ENCODE results near the gene GPR158. TPM values are rescaled to one million over a fixed set of nuclear protein-coding genes. Genes with fewer than 3 reads are reported as not detected.

The GPR158 gene
- total and polyA plus RNA-seq, 2 donors (not counting 1 experiment from before 2014, with no cell fraction given) = 0.33 TPM; not detected in 1

- Histone ChIP-seq H3K27me3 (ENCODE audit: control insufficient read depth, insufficient read depth, low read length) (no peaks in the 10 kb centered on the region), H3K4me3 (replicated peaks in 1 of 4; ENCODE audit: control extremely low read depth in 1 of 4, insufficient read depth in 1 of 4, low read depth in 3 of 4, low read length in 4 of 4) (no peak overlapping the region), H3K27ac (ENCODE audit: insufficient read depth, low read length) (no peak overlapping the region), H2AFZ (ENCODE audit: low read length) (no peak overlapping the region), H3K79me2 (ENCODE audit: control insufficient read depth, insufficient read depth, low read length) (no peaks in the 10 kb centered on the region), H4K20me1 (ENCODE audit: control insufficient read depth, extremely low read depth, insufficient read depth, low read length) (no peaks in the 10 kb centered on the region), H3K4me1 (ENCODE audit: control insufficient read depth, extremely low read depth, insufficient read depth, low read length) (no peaks in the 10 kb centered on the region), H3K9me3 (ENCODE audit: control insufficient read depth, insufficient read depth, low read depth, low read length) (no peaks in the 10 kb centered on the region), H3K36me3 (ENCODE audit: control insufficient read depth, insufficient read depth, low read length) (no peaks in the 10 kb centered on the region), H3K4me2 (ENCODE audit: extremely low read depth, insufficient read depth, low read length) (no peak overlapping the region), H3K9ac (ENCODE audit: insufficient read depth, low read length) (no peak overlapping the region)
- TF ChIP-seq EZH2 (IDR thresholded peaks at IDR 0.05; ENCODE audit: low read length, missing control alignments) (no peak), CTCF (conservative IDR thresholded peaks at IDR 0.05 in 1 of 2, IDR thresholded peaks at IDR 0.05 in 1 of 2; ENCODE audit: low read depth in 1 of 2, low read length in 2 of 2) (no peak)
- no peak for DNase-seq (ENCODE audit: low read depth in 2 of 2)
Measured at GRCh38 chr10:25232204-25232603, 57.4 kb downstream of the GPR158 start.

- H3K79me2 ChIP-seq (ENCODE audit: control insufficient read depth, insufficient read depth, low read length) = no peaks in the 10 kb centered on the region
- DNase-seq (ENCODE audit: low read depth in 2 of 2) = no peak
- no peaks in the 10 kb centered on the region for H3K9me3 ChIP-seq (ENCODE audit: control insufficient read depth, insufficient read depth, low read depth, low read length)
- peaks cover 1% of the 10 kb centered on the region for H4K20me1 ChIP-seq (ENCODE audit: control insufficient read depth, extremely low read depth, insufficient read depth, low read length)
- no peak overlapping the region for H3K4me2 ChIP-seq (ENCODE audit: extremely low read depth, insufficient read depth, low read length)
- H3K36me3 ChIP-seq (ENCODE audit: control insufficient read depth, insufficient read depth, low read length) = no peaks in the 10 kb centered on the region
- no peaks in the 10 kb centered on the region for H3K27me3 ChIP-seq (ENCODE audit: control insufficient read depth, insufficient read depth, low read length)
- no peak overlapping the region for H3K9ac ChIP-seq (ENCODE audit: insufficient read depth, low read length)
- H3K27ac ChIP-seq (ENCODE audit: insufficient read depth, low read length) = no peak overlapping the region
- no peaks in the 10 kb centered on the region for H3K4me1 ChIP-seq (ENCODE audit: control insufficient read depth, extremely low read depth, insufficient read depth, low read length)
- H2AFZ ChIP-seq (ENCODE audit: low read length) = no peak overlapping the region
- no peak for TF ChIP-seq EZH2 (IDR thresholded peaks at IDR 0.05; ENCODE audit: low read length, missing control alignments)
- TF ChIP-seq CTCF (conservative IDR thresholded peaks at IDR 0.05 in 1 of 2, IDR thresholded peaks at IDR 0.05 in 1 of 2; ENCODE audit: low read depth in 1 of 2, low read length in 2 of 2) = no peak
- no peak overlapping the region for H3K4me3 ChIP-seq (replicated peaks in 1 of 4; ENCODE audit: control extremely low read depth in 1 of 4, insufficient read depth in 1 of 4, low read depth in 3 of 4, low read length in 4 of 4)
Measured at GRCh38 chr10:25245165-25245564, 70.4 kb downstream of the GPR158 start.

GRCh38 chr10:25257646-25258045 is 82.8 kb downstream of the GPR158 start:
- H3K27me3 ChIP-seq (ENCODE audit: control insufficient read depth, insufficient read depth, low read length) = no peaks in the 10 kb centered on the region
- no peak overlapping the region for H3K4me3 ChIP-seq (replicated peaks in 1 of 4; ENCODE audit: control extremely low read depth in 1 of 4, insufficient read depth in 1 of 4, low read depth in 3 of 4, low read length in 4 of 4)
- no peaks in the 10 kb centered on the region for H3K36me3 ChIP-seq (ENCODE audit: control insufficient read depth, insufficient read depth, low read length)
- H3K4me2 ChIP-seq (ENCODE audit: extremely low read depth, insufficient read depth, low read length) = no peak overlapping the region
- H4K20me1 ChIP-seq (ENCODE audit: control insufficient read depth, extremely low read depth, insufficient read depth, low read length) = no peaks in the 10 kb centered on the region
- H3K27ac ChIP-seq (ENCODE audit: insufficient read depth, low read length) = no peak overlapping the region
- H3K9me3 ChIP-seq (ENCODE audit: control insufficient read depth, insufficient read depth, low read depth, low read length) = no peaks in the 10 kb centered on the region
- TF ChIP-seq EZH2 (IDR thresholded peaks at IDR 0.05; ENCODE audit: low read length, missing control alignments) (no peak), CTCF (conservative IDR thresholded peaks at IDR 0.05 in 1 of 2, IDR thresholded peaks at IDR 0.05 in 1 of 2; ENCODE audit: low read depth in 1 of 2, low read length in 2 of 2) (no peak)
- DNase-seq (ENCODE audit: low read depth in 2 of 2) = no peak
- no peaks in the 10 kb centered on the region for H3K79me2 ChIP-seq (ENCODE audit: control insufficient read depth, insufficient read depth, low read length)
- no peaks in the 10 kb centered on the region for H3K4me1 ChIP-seq (ENCODE audit: control insufficient read depth, extremely low read depth, insufficient read depth, low read length)
- H3K9ac ChIP-seq (ENCODE audit: insufficient read depth, low read length) = no peak overlapping the region
- H2AFZ ChIP-seq (ENCODE audit: low read length) = no peak overlapping the region

Data from fibroblast of lung (primary cell).